ENCODE measurements around the gene ADCY2.

Gene ADCY2

DNA sequence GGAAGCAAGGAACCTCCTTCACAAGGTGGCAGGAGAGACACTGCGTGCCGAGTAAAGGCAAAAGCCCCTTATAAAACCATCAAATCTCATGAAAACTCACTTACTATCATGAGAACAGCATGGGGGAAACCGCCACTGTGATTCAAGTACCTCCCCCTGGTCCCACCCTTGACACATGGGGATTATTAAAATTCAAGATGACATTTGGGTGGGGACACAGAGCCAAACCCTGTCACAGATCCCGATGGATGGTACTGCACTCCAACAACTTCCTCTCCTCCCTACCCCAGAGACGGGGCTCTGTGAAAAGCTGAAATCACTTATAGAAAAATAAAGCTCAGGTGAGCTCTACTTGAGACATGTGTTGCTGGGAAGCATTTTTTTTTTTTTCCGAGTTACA is 10.3 kb upstream of the ADCY2 start:
- TF ChIP-seq, protein P1, sequence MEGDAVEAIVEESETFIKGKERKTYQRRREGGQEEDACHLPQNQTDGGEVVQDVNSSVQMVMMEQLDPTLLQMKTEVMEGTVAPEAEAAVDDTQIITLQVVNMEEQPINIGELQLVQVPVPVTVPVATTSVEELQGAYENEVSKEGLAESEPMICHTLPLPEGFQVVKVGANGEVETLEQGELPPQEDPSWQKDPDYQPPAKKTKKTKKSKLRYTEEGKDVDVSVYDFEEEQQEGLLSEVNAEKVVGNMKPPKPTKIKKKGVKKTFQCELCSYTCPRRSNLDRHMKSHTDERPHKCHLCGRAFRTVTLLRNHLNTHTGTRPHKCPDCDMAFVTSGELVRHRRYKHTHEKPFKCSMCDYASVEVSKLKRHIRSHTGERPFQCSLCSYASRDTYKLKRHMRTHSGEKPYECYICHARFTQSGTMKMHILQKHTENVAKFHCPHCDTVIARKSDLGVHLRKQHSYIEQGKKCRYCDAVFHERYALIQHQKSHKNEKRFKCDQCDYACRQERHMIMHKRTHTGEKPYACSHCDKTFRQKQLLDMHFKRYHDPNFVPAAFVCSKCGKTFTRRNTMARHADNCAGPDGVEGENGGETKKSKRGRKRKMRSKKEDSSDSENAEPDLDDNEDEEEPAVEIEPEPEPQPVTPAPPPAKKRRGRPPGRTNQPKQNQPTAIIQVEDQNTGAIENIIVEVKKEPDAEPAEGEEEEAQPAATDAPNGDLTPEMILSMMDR (IDR thresholded peaks at IDR 0.05; ENCODE audit: control extremely low read depth, extremely low read depth, low read depth, missing control alignments) = no peak
- no peak for DNase-seq (ENCODE audit: extremely low spot score)
- ChIA-PET CTCF (no interaction called here), POLR2A (no interaction called here)

DNA sequence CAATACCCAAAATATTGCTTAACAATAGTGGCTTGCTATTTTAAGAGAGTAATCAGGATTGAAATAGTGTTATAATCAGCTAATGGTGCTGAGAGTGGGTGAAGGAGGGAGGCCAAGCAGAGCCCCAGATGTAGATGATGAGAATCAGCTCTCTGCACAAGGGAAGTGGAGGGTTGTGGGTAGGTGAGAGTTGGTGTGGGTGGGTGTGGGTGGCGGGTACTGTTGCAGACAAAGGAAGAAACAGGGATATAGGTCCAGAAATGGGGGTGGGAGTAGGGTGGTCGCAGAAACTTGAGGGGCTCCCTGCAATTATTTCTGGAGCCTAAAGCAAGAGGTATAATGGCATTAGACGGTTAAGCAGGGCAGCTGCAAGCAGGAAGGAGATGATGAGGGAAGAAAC is 7.4 kb upstream of the ADCY2 start:
- no peak for DNase-seq (ENCODE audit: extremely low spot score)
- TF ChIP-seq, protein P1 (IDR thresholded peaks at IDR 0.05; ENCODE audit: control extremely low read depth, extremely low read depth, low read depth, missing control alignments) = no peak
- ChIA-PET POLR2A (no interaction called here), CTCF (no interaction called here)

DNA sequence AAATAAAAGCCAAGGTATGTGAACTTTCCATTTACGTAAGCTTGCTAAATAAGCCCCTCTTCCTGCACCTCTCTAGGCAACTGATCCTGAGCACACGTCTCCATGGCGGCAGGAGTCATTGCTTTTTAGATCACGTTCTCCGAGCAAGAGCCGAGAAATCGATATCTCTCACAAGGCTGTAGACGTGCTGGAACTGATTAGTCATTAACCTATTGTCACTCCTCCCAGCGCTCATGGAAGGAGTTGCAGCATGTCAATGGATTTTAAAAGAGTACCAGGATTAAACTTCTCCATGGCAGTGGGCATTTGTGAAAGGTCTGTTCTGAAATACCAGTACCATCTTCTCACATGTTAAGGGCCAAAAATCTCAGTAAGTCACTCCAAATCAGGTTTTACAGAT is 4.7 kb upstream of the ADCY2 start:
- no peak for DNase-seq (ENCODE audit: extremely low spot score)
- TF ChIP-seq, protein P1 (IDR thresholded peaks at IDR 0.05; ENCODE audit: control extremely low read depth, extremely low read depth, low read depth, missing control alignments) = no peak
- ChIA-PET POLR2A (no interaction called here), CTCF (interaction anchor here (1.5 kb wide), 1 partner anchor 8 kb away, joined by 3 read pairs; no protein-coding TSS in a partner anchor)

DNA sequence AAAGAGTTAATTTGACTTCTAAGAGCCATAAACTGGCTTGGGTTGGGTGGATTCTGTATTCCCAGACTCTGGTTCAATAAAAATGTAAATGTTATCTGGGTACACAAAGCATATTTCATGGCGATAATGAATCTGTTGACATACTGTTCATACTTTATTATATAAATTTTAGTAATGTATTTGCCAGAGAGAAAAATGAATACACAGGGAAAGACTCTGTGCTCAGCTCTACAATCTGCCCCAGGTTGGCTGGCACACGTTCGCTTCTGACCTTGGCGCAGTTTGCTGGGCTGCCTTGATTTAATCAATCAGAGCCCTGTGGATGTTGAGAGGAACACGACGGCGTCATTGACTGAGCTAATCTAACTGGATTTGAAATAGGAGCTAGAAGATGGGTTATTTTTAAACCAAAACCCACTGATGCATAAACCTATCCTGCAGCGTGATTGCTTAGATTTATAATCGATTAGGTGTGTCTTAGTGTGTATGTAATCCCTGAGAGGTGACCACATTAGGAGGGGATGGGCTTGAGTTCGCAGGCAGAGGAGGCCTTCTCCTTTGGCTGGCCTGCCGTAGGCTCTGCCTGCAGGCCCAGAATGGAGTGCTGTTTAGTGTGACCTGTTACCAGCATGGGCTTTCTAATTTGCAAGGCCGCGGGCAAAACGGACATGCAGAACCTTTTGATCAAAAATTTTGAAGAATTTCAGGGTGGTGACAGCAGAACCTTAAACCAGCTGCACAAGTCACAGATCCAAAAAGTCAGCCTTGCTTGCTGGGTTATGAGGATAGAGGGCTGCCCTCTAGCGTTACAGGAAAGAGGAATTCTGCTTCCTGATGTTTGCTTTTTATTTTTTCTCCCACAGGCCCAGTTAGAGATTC is 3.9 kb upstream of the ADCY2 start:
- ChIA-PET POLR2A (no interaction called here), CTCF (interaction anchor here (1.4 to 1.5 kb wide), 2 partner anchors 9 to 12 kb away, joined by 3 read pairs; no protein-coding TSS in a partner anchor)
- TF ChIP-seq, protein P1 (IDR thresholded peaks at IDR 0.05; ENCODE audit: control extremely low read depth, extremely low read depth, low read depth, missing control alignments) = peak; percentile 28
- no peak for DNase-seq (ENCODE audit: extremely low spot score)

DNA sequence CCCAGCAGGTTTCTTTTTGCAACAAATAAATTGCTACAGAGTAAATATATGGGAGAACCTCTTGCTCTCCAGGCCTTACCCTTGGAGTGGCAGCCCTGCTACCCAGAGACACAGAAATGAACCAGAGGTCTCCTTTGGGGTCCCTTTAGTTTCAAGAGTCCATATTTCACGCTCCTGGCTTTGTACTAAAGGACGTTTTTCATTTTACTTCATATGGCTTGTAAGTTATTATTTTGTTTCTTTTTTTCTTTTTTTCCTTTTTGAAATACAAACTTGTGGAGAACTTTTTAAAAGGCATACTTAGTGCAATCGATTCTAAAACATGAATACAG is 3.3 kb upstream of the ADCY2 start:
- ChIA-PET CTCF (interaction anchor here (1.4 to 1.5 kb wide), 2 partner anchors 10 to 13 kb away, joined by 3 read pairs; no protein-coding TSS in a partner anchor), POLR2A (no interaction called here)
- TF ChIP-seq, protein P1 (IDR thresholded peaks at IDR 0.05; ENCODE audit: control extremely low read depth, extremely low read depth, low read depth, missing control alignments) = no peak
- no peak for DNase-seq (ENCODE audit: extremely low spot score)

DNA sequence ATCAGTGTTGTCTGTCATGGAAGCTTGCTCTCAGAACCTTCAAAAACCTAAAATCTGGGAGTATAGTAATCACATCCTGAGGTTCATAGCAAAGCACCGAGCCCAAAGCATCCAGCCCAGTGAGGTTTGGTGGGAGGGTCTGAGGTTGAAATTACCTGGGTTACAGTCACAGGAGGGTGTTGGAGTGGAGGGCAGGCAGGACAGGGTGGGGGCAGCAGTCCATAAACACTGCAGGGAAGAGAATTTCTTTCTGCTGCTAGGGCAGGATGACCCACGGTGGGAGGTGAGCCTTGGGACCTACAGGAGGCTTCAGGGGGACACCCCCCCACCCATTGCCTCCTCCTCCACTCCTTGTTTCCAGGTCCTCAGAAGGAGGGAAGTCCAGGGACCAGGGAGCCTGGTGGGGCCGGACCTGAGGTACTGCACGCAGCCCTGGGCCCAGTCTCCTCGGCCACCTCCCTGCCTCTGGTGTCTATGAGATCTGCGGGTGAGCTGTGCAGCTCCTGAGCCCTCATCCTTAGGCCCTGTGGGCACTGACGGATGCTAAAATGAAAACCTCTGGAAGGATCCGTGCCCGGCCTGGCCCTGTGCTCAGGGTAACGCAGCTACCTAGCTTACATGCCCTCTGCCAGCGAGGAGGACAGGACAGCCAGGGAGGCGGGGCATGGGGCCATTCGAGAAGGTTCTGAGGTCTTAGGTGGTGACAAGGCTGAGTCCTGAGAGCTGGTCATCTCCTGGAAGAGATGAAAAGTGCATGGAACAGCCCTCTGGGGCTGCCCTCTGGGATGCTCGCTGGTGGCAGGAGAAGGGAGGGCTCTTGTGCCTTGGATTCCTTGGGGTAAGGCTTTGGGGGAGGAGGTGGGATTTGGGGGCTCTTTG is 1.8 kb upstream of the ADCY2 start:
- ChIA-PET CTCF (no interaction called here), POLR2A (no interaction called here)
- DNase-seq (ENCODE audit: extremely low spot score) = no peak
- TF ChIP-seq, protein P1 (IDR thresholded peaks at IDR 0.05; ENCODE audit: control extremely low read depth, extremely low read depth, low read depth, missing control alignments) = no peak
